ENCODE results near the gene OR2T10. TPM values are rescaled to one million over a fixed set of nuclear protein-coding genes. Genes with fewer than 3 reads are reported as not detected.
A peak's percentile ranks its signal among the peaks of the same experiment; 100 is the strongest.
"Not testable (repeated sequence)": the region's sequence is repeated elsewhere in the genome, so short reads cannot be mapped to it uniquely, and the experiment has no call there.

The OR2T10 gene
- total RNA-seq, 1 experiment from 2014 or later: not detected

- DNase-seq (ENCODE audit: low read depth): peak; percentile 8
Measured at GRCh38 chr1:248596615-248597014, 885 bp downstream of the OR2T10 start.

- no peak for DNase-seq (ENCODE audit: low read depth)
Measured at GRCh38 chr1:248593226-248593625, 4.3 kb downstream of the OR2T10 start.

GRCh38 chr1:248592655-248593054 is 4.8 kb downstream of the OR2T10 start:
- DNase-seq (ENCODE audit: low read depth): no peak

GRCh38 chr1:248590055-248590454 is 7.4 kb downstream of the OR2T10 start:
- no peak for DNase-seq (ENCODE audit: low read depth)

- DNase-seq (ENCODE audit: low read depth): no peak
Measured at GRCh38 chr1:248589334-248589733, 8.2 kb downstream of the OR2T10 start.

- no peak for DNase-seq (ENCODE audit: low read depth)
Measured at GRCh38 chr1:248585266-248585665, 12.2 kb downstream of the OR2T10 start.

GRCh38 chr1:248576260-248576980 is 21.1 kb downstream of the OR2T10 start:
- DNase-seq (ENCODE audit: low read depth): no peak

GRCh38 chr1:248574657-248575056 is 22.8 kb downstream of the OR2T10 start, which contains the start of gene OR2T34:
Gene OR2T34, minus strand, starts transcription at chr1:248574757. Its CDS starts 0 bp downstream, at chr1:248574757.
- not testable (repeated sequence) for DNase-seq (ENCODE audit: low read depth)

GRCh38 chr1:248573856-248574255 is 23.6 kb downstream of the OR2T10 start:
- not testable (repeated sequence) for DNase-seq (ENCODE audit: low read depth)

GRCh38 chr1:248572049-248572448 is 25.5 kb downstream of the OR2T10 start:
- not testable (repeated sequence) for DNase-seq (ENCODE audit: low read depth)

GRCh38 chr1:248570811-248571210 is 26.7 kb downstream of the OR2T10 start:
- DNase-seq (ENCODE audit: low read depth): not testable (repeated sequence)

GRCh38 chr1:248569049-248569448 is 28.5 kb downstream of the OR2T10 start:
- DNase-seq (ENCODE audit: low read depth): not testable (repeated sequence)

GRCh38 chr1:248565530-248566373 is 31.7 kb downstream of the OR2T10 start:
- DNase-seq (ENCODE audit: low read depth): not testable (repeated sequence)

- DNase-seq (ENCODE audit: low read depth): not testable (repeated sequence)
Measured at GRCh38 chr1:248562672-248563071, 34.8 kb downstream of the OR2T10 start, which contains the start of gene OR2T29. Gene OR2T29, minus strand, starts transcription at chr1:248562772. Its CDS starts 3,281 bp downstream, at chr1:248559491.

- not testable (repeated sequence) for DNase-seq (ENCODE audit: low read depth)
Measured at GRCh38 chr1:248551027-248551426, 46.5 kb downstream of the OR2T10 start.

GRCh38 chr1:248547383-248547782 is 50.1 kb downstream of the OR2T10 start:
- not testable (repeated sequence) for DNase-seq (ENCODE audit: low read depth)

Other genes starting within 250 kb of the OR2T10 start
- gene OR14C36, start 248.9 kb downstream of the OR2T10 start, total RNA-seq (2014; rRNA removed): not detected in 2 replicates
- not detected in 2 replicates for gene OR2T4, start 236.0 kb downstream of the OR2T10 start, total RNA-seq (2014; rRNA removed)
- gene OR2T6, start 222.0 kb downstream of the OR2T10 start, total RNA-seq (2014; rRNA removed): not detected in 2 replicates
- not detected in 2 replicates for gene OR2T1, start 194.7 kb downstream of the OR2T10 start, total RNA-seq (2014; rRNA removed)
- not detected in 2 replicates for gene OR2T2, start 152.1 kb downstream of the OR2T10 start, total RNA-seq (2014; rRNA removed)
- not detected in 2 replicates for gene OR2T3, start 124.3 kb downstream of the OR2T10 start, total RNA-seq (2014; rRNA removed)
- gene OR2T5, start 109.1 kb downstream of the OR2T10 start, total RNA-seq (2014; rRNA removed): not detected in 2 replicates
- gene OR2G6, start 89.6 kb downstream of the OR2T10 start, total RNA-seq (2014; rRNA removed): not detected in 2 replicates
- gene OR2T29, start 34.9 kb downstream of the OR2T10 start, total RNA-seq (2014; rRNA removed): not detected in 2 replicates
- gene OR2T34, start 22.9 kb downstream of the OR2T10 start, total RNA-seq (2014; rRNA removed): not detected in 2 replicates
- gene OR2T11, start 37.4 kb upstream of the OR2T10 start, total RNA-seq (2014; rRNA removed): not detected in 2 replicates
- not detected in 2 replicates for gene OR2T35, start 47.6 kb upstream of the OR2T10 start, total RNA-seq (2014; rRNA removed)
- not detected in 2 replicates for gene OR2T27, start 57.8 kb upstream of the OR2T10 start, total RNA-seq (2014; rRNA removed)
- not detected in 2 replicates for gene OR14I1, start 105.1 kb upstream of the OR2T10 start, total RNA-seq (2014; rRNA removed)
- gene LYPD8, start 158.1 kb upstream of the OR2T10 start, total RNA-seq (2014; rRNA removed): not detected in 2 replicates
- 18.0 and 24.3 TPM in 2 replicates for gene SH3BP5L, start 228.2 kb upstream of the OR2T10 start, total RNA-seq (2014; rRNA removed)
- gene ZNF672, start 240.5 kb upstream of the OR2T10 start, total RNA-seq (2014; rRNA removed): 24.6 and 28.4 TPM in 2 replicates